HepG2 (cell line): ENCODE results near the gene TSHZ1. TPM values are rescaled to one million over a fixed set of nuclear protein-coding genes. Genes with fewer than 3 reads are reported as not detected.

ENCODE experiments used
- ATAC-seq: fragments of 200-7000 bp; cut with Tn5 transposase; 3 replicates; pipeline ENCODE4 v1.9.1; 2020; ENCODE audit warnings: mild to moderate bottlenecking, moderate library complexity
- BruUV-seq: library from RNA; stranded (reverse); fragments of 400-500 nt; replicated peaks from 2 replicates; lab custom pipeline; 2021; lab: Mats Ljungman, UMichigan
- CTCF ChIA-PET: fragments of 300-600 bp; formaldehyde crosslinking; extraction: SDS; loops from one replicate; lab custom pipeline; 2021; ENCODE audit warnings: low total read pairs, inconsistent platforms, low intra/inter-chr PET ratio; lab: Yijun Ruan, JAX
- POLR2A ChIA-PET: fragments of 350-600 bp; sonication (Branson Sonifier 250); formaldehyde crosslinking; loops from one replicate; lab custom pipeline; 2020; ENCODE audit warnings: antibody characterized with exemption, inconsistent platforms; lab: Yijun Ruan, JAX
- DNase-seq: peaks from one replicate; pipeline ENCODE4 v3.0.0-alpha.2; 2015; ENCODE audit warnings: low spot score
- FAIRE-seq: peaks from 3 replicates; lab custom pipeline; 2011; peaks lifted over from hg19 to GRCh38; lab: Jason Lieb, UNC
- H2AFZ ChIP-seq: one replicate; pipeline ENCODE4 v1.6.1; 2011; ENCODE audit warnings: low read length, inconsistent platforms
- H3K27ac ChIP-seq: fragments of 300-600 bp; 3 replicates; pipeline ENCODE4 v1.8.0; 2011; ENCODE audit warnings: mixed run types, mild to moderate bottlenecking, mixed read lengths, low read length, inconsistent platforms; ENCODE audit not compliant: insufficient read depth; ENCODE audit errors: extremely low read length
- H3K27me3 ChIP-seq, 2 experiments: fragments of 200-600 bp in 1 of 2; 2 replicates in 1 of 2; 3 replicates in 1 of 2; pipeline versions ENCODE4 v1.6.0 to v1.8.0; 2011; ENCODE audit warnings: low read length in 2 of 2, mild to moderate bottlenecking in 2 of 2, moderate library complexity in 2 of 2, inconsistent platforms in 1 of 2; ENCODE audit not compliant: insufficient read depth in 2 of 2, control insufficient read depth in 1 of 2
- H3K36me3 ChIP-seq, 2 experiments: fragments of 200-600 bp in 1 of 2; replicated peaks in 1 of 2; 2 replicates in 1 of 2; 3 replicates in 1 of 2; pipeline versions ENCODE4 v1.5.1 to v1.8.0; 2011; ENCODE audit warnings: low read length in 2 of 2, inconsistent platforms in 1 of 2; ENCODE audit not compliant: insufficient read depth in 2 of 2, control insufficient read depth in 1 of 2
- H3K4me1 ChIP-seq: 2 replicates; pipeline ENCODE4 v1.5.1; 2012; ENCODE audit warnings: low read length, inconsistent platforms; ENCODE audit not compliant: insufficient read depth
- H3K4me2 ChIP-seq: 2 replicates; pipeline ENCODE4 v1.6.0; 2011; ENCODE audit warnings: low read depth, low read length, inconsistent platforms
- H3K4me3 ChIP-seq, 3 experiments: fragments of 200-600 bp in 1 of 3; sonication (generic), shearing (Covaris generic) in 1 of 3; replicated peaks in 1 of 3; 2 replicates each; pipeline ENCODE4 v1.5.1; 2011 to 2016; ENCODE audit warnings: low read length in 3 of 3, inconsistent platforms in 2 of 3, low read depth in 2 of 3, mild to moderate bottlenecking in 2 of 3, control low read depth in 1 of 3, mixed read lengths in 1 of 3; ENCODE audit not compliant: insufficient read depth in 1 of 3
- H3K79me2 ChIP-seq: one replicate; pipeline ENCODE4 v1.6.1; 2011; ENCODE audit warnings: low read length, inconsistent platforms; ENCODE audit not compliant: insufficient read depth
- H3K9ac ChIP-seq: 2 replicates; pipeline ENCODE4 v1.6.0; 2011; ENCODE audit warnings: mild to moderate bottlenecking, low read depth, low read length, inconsistent platforms; ENCODE audit not compliant: insufficient read depth
- H3K9me3 ChIP-seq: 2 replicates; pipeline ENCODE4 v1.5.1; 2012; ENCODE audit warnings: mild to moderate bottlenecking, low read length
- H4K20me1 ChIP-seq: 2 replicates; pipeline ENCODE4 v1.6.0; 2011; ENCODE audit warnings: inconsistent platforms, mild to moderate bottlenecking, low read length, moderate library complexity; ENCODE audit not compliant: insufficient read depth
- AFF4 ChIP-seq: sonication (generic); formaldehyde crosslinking; IDR thresholded peaks from 2 replicates; pipeline ENCODE4 v1.4.0; 2020; ENCODE audit warnings: missing genetic modification reagents
- CCAR2 ChIP-seq: fragments of 200-400 bp; formaldehyde crosslinking; optimal IDR thresholded peaks from 2 replicates; pipeline ENCODE3; 2018; ENCODE audit warnings: low read depth, mild to moderate bottlenecking, low read length, moderate library complexity
- HNRNPL ChIP-seq: fragments of 200-400 bp; formaldehyde crosslinking; IDR thresholded peaks from 2 replicates; pipeline ENCODE4 v1.6.1; 2017; ENCODE audit warnings: mild to moderate bottlenecking, low read depth, low read length
- MBNL3 ChIP-seq: fragments of 250-450 bp; sonication (Bioruptor Pico); conservative IDR thresholded peaks from 2 replicates; pipeline ENCODE4 v1.8.0; 2022; ENCODE audit warnings: mild to moderate bottlenecking, inconsistent platforms
- NR1H2 ChIP-seq: sonication (generic); formaldehyde crosslinking; IDR thresholded peaks from 2 replicates; pipeline ENCODE4 v1.8.1; 2022; ENCODE audit warnings: low read depth, missing genetic modification reagents, borderline replicate concordance
- NRL ChIP-seq: sonication (generic); formaldehyde crosslinking; IDR thresholded peaks from 2 replicates; pipeline ENCODE4 v1.5.0; 2020; ENCODE audit warnings: missing genetic modification reagents, mild to moderate bottlenecking, moderate library complexity, borderline replicate concordance
- POLR2G ChIP-seq: fragments of 200-400 bp; formaldehyde crosslinking; IDR thresholded peaks from 2 replicates; pipeline ENCODE4 v1.6.1; 2018; ENCODE audit warnings: mild to moderate bottlenecking, low read depth, low read length, moderate library complexity
- U2AF2 ChIP-seq: fragments of 200-400 bp; formaldehyde crosslinking; IDR thresholded peaks from 2 replicates; pipeline ENCODE4 v1.6.1; 2017; ENCODE audit warnings: low read depth, mild to moderate bottlenecking, low read length
- ZNF234 ChIP-seq: sonication (generic); formaldehyde crosslinking; conservative IDR thresholded peaks from 2 replicates; pipeline ENCODE4 v1.5.1; 2020; ENCODE audit warnings: mild to moderate bottlenecking, missing genetic modification reagents
- ZNF597 ChIP-seq: sonication (generic); formaldehyde crosslinking; IDR thresholded peaks from 2 replicates; pipeline ENCODE4 v1.5.0; 2020; ENCODE audit warnings: missing genetic modification reagents
- ZNF749 ChIP-seq: sonication (generic); formaldehyde crosslinking; IDR thresholded peaks from 2 replicates; pipeline ENCODE4 v1.8.0; 2022; ENCODE audit warnings: mild to moderate bottlenecking, missing genetic modification reagents, moderate library complexity, borderline replicate concordance
- ZSCAN21 ChIP-seq: sonication (generic); formaldehyde crosslinking; IDR thresholded peaks from 2 replicates; pipeline ENCODE4 v1.8.0; 2022; ENCODE audit warnings: mild to moderate bottlenecking, missing genetic modification reagents, moderate library complexity, borderline replicate concordance
- ZSCAN31 ChIP-seq: sonication (generic); formaldehyde crosslinking; IDR thresholded peaks from 2 replicates; pipeline ENCODE4 v1.5.0; 2020; ENCODE audit warnings: low read depth, mild to moderate bottlenecking, missing genetic modification reagents
- WGBS: methylation state at CpG from one replicate; pipeline ENCODE4 v1.1.6; 2017; ENCODE audit warnings: low lambda C conversion rate; 5-methylcytosine and 5-hydroxymethylcytosine counted together
- in situ Hi-C: cut with HindIII; loops from 2 replicates; pipeline ENCODE4 v1.10.0; 2017; ENCODE audit warnings: low pct_unique_long_range_greater_than_20kb; ENCODE audit not compliant: extremely low pct_ligation_motif_present
- intact Hi-C: fragments of 100-400 bp; cut with micrococcal nuclease; formaldehyde crosslinking; loops from one replicate; pipeline ENCODE4 v1.10.0; 2022; ENCODE audit not compliant: unreplicated experiment
- polyA plus RNA-seq, 8 experiments: library from polyadenylated mRNA; depleted of rRNA in 3 of 8; stranded (reverse) in 7 of 8; unstranded in 1 of 8; fragments of >200 nt; fragmentation: Illumina TruSeq in 4 of 8; extraction: Trizol in 4 of 8; gene quantifications; 2 replicates each; pipeline versions ENCODE4 v1.2.1 to v1.2.3, GENCODE V29; 2011 to 2016; ENCODE audit warnings: low read depth in 4 of 8, missing spikeins in 1 of 8, mixed read lengths in 1 of 8; ENCODE audit not compliant: insufficient read depth in 1 of 8
- total RNA-seq, 5 experiments: library from RNA; depleted of rRNA; stranded (reverse); fragments of >200 nt; fragmentation: Illumina TruSeq; extraction: Trizol; gene quantifications; 2 replicates each; pipeline ENCODE4 v1.2.3, GENCODE V29; 2016; ENCODE audit warnings: low read depth in 1 of 5

TSHZ1 gene
- total and polyA plus RNA-seq, 2 of the 13 experiments (the other 11 are each of a cell fraction or from before 2014, with no cell fraction given) = 2.5 to 2.7 TPM

GRCh38 chr18:75231053-75231406, 20.4 kb downstream of the TSHZ1 start:
- no peak overlapping the region for H3K27ac ChIP-seq
- WGBS = 80% methylated on average over 1 of the region's 5 CpGs
- no peaks in the 10 kb centered on the region for H3K27me3 ChIP-seq
- H3K36me3 ChIP-seq = peaks cover 0 to 8% of the 10 kb centered on the region in 2 experiments; a peak in 1 of 5 replicates
- H3K9ac ChIP-seq = no peak overlapping the region
- CTCF ChIA-PET = no interaction called here
- H2AFZ ChIP-seq = no peak overlapping the region
- ATAC-seq = no peak
- TF ChIP-seq HNRNPL (0 out of 2 replicates have a peak, but pooled peaks have one; percentile 25), CCAR2 (no peak)
- TF ChIP-seq, all 625 proteins: peak for 1
- FAIRE-seq = no peak
- in situ Hi-C loops = no loop called here
- POLR2A ChIA-PET = no interaction called here
- intact Hi-C loops = no loop called here
- H3K9me3 ChIP-seq = no peaks in the 10 kb centered on the region
- H3K4me3 ChIP-seq = no peak overlapping the region
- H3K4me1 ChIP-seq = peaks cover 20% of the 10 kb centered on the region
- H3K79me2 ChIP-seq = peaks cover 5% of the 10 kb centered on the region
- H4K20me1 ChIP-seq = 0 out of 2 replicates have a peak, but pooled peaks cover 4% of the 10 kb centered on the region
- BruUV-seq = no TSS peak
- no peak overlapping the region for H3K4me2 ChIP-seq
- DNase-seq = no peak

- Histone ChIP-seq H3K27ac (no peak overlapping the region), H3K27me3 (no peaks in the 10 kb centered on the region), H3K4me1 (no peaks in the 10 kb centered on the region), H4K20me1 (no peaks in the 10 kb centered on the region), H3K4me3 (no peak overlapping the region), H3K9ac (no peak overlapping the region), H2AFZ (no peak overlapping the region), H3K36me3 (peaks cover 0 to 9% of the 10 kb centered on the region in 2 experiments; a peak in 1 of 5 replicates), H3K4me2 (no peak overlapping the region), H3K79me2 (peaks cover 3% of the 10 kb centered on the region), H3K9me3 (no peaks in the 10 kb centered on the region)
- ChIA-PET CTCF (no interaction called here), POLR2A (no interaction called here)
- DNase-seq (no peak), FAIRE-seq (no peak), ATAC-seq (no peak)
- BruUV-seq = no TSS peak
- in situ Hi-C loops = no loop called here
- intact Hi-C loops = no loop called here
- 97% methylated on average over 12 of the region's 12 CpGs for WGBS
- TF ChIP-seq ZSCAN31 (no peak), ZNF749 (CRISPR knock-in tag) (no peak), ZNF597 (CRISPR knock-in tag) (no peak), MBNL3 (CRISPR knock-in tag) (no peak), NRL (CRISPR knock-in tag) (no peak), POLR2G (no peak), NR1H2 (no peak), ZSCAN21 (CRISPR knock-in tag) (no peak), AFF4 (no peak), ZNF234 (CRISPR knock-in tag) (no peak), U2AF2 (no peak)
Measured at GRCh38 chr18:75234901-75235300, 24.3 kb downstream of the TSHZ1 start.
